Spleen (tissue), 13 donors: ENCODE results near the gene GGPS1. TPM values are rescaled to one million over a fixed set of nuclear protein-coding genes. Genes with fewer than 3 reads are reported as not detected.
"Not testable (repeated sequence)": the region's sequence is repeated elsewhere in the genome, so short reads cannot be mapped to it uniquely, and the experiment has no call there.

ENCODE experiments used
- DNase-seq: peaks from one replicate; pipeline ENCODE4 v3.0.0-alpha.2; 2020
- H3K27ac ChIP-seq, 8 donors: fragments of 200-600 bp; sonication (generic) in 7 of 8; 1 replicate in 4 of 8; 2 replicates in 4 of 8; pipeline versions ENCODE4 v1.5.0 to v1.8.0; 2016 to 2021; ENCODE audit warnings: inconsistent platforms in 4 of 8, mild to moderate bottlenecking in 4 of 8, moderate library complexity in 1 of 8
- H3K27me3 ChIP-seq, 7 donors: fragments of 200-600 bp; sonication (generic) in 6 of 7; replicated peaks in 1 of 7; 1 replicate in 4 of 7; 2 replicates in 3 of 7; pipeline versions ENCODE4 v1.5.0 to v1.8.0; 2016 to 2021; ENCODE audit warnings: inconsistent platforms in 3 of 7, mild to moderate bottlenecking in 1 of 7
- H3K36me3 ChIP-seq, 6 donors: fragments of 200-600 bp; sonication (generic) in 5 of 6; 1 replicate in 4 of 6; 2 replicates in 2 of 6; pipeline versions ENCODE4 v1.5.0 to v1.8.0; 2016 to 2021; ENCODE audit warnings: inconsistent platforms in 2 of 6
- H3K4me1 ChIP-seq, 6 donors: fragments of 200-600 bp; sonication (generic) in 5 of 6; 1 replicate in 3 of 6; 2 replicates in 3 of 6; pipeline versions ENCODE4 v1.5.0 to v1.8.0; 2016 to 2021; ENCODE audit warnings: inconsistent platforms in 3 of 6
- H3K4me3 ChIP-seq, 8 donors: fragments of 200-600 bp; sonication (generic) in 7 of 8; 1 replicate in 4 of 8; 2 replicates in 4 of 8; pipeline versions ENCODE4 v1.5.0 to v1.8.0; 2016 to 2021; ENCODE audit warnings: inconsistent platforms in 4 of 8, mild to moderate bottlenecking in 4 of 8, moderate library complexity in 2 of 8
- H3K9me3 ChIP-seq, 8 donors: fragments of 200-600 bp; sonication (generic) in 7 of 8; 1 replicate in 4 of 8; 2 replicates in 4 of 8; pipeline versions ENCODE4 v1.5.0 to v1.8.0; 2016 to 2021; ENCODE audit warnings: inconsistent platforms in 4 of 8
- CTCF ChIP-seq, 11 experiments: fragments of 200-600 bp in 7 of 11; fragments of 450-650 bp in 4 of 11; sonication (generic) in 4 of 11; IDR thresholded peaks in 8 of 11; conservative IDR thresholded peaks in 3 of 11; 1 replicate in 7 of 11; 2 replicates in 4 of 11; pipeline versions ENCODE4 v1.4.0 to v1.8.0; 2016 to 2021; ENCODE audit warnings: antibody characterized with exemption in 11 of 11, inconsistent platforms in 4 of 11, mild to moderate bottlenecking in 1 of 11
- POLR2A ChIP-seq, 3 donors: fragments of 450-650 bp; IDR thresholded peaks; one replicate each; pipeline ENCODE4 v1.5.1; 2017; ENCODE audit warnings: antibody characterized with exemption in 3 of 3, mild to moderate bottlenecking in 1 of 3
- POLR2AphosphoS5 ChIP-seq, 3 donors: sonication (generic); formaldehyde crosslinking; IDR thresholded peaks; one replicate each; pipeline ENCODE4 v1.5.1; 2017; ENCODE audit warnings: antibody characterized with exemption in 3 of 3
- WGBS, 5 donors: extraction: QIAGEN DNeasy Blood & Tissue Kit in 3 of 5; methylation state at CpG; one replicate each; pipeline versions ENCODE4 v1.1.5 to v1.1.7; 2013 to 2018; 5-methylcytosine and 5-hydroxymethylcytosine counted together
- intact Hi-C: fragments of 100-400 bp; cut with DNase I; formaldehyde crosslinking; loops from one replicate; pipeline ENCODE4 v1.15.0; 2023; ENCODE audit warnings: low total_unique reads
- long read RNA-seq, 2 donors: transcript quantifications; one replicate each; lab custom pipeline, GENCODE V29; 2026
- polyA plus RNA-seq, 3 donors: library from polyadenylated mRNA; stranded (reverse); fragments of 200-250 nt; gene quantifications; one replicate each; pipeline ENCODE4 v1.2.1, GENCODE V29; 2013
- total RNA-seq, 7 donors: library from RNA; depleted of rRNA in 3 of 7; stranded (reverse); fragments of >200 nt in 3 of 7; fragmentation: NEBNext Ultra II Directional in 4 of 7; extraction: Animal tissue kit (Norgen Biotek cat#: 25700) in 4 of 7; gene quantifications; one replicate each; pipeline versions ENCODE4 v1.1.0 to v1.2.1, GENCODE V29; 2016 to 2021
- donor health status: healthy with polysubstance abuse.
- donor health status: DM: no; HTN: no; CAD: no; lungs with moderate emphysema.
- donor health status: DM: no; HTN: no; CAD: no.
- donor health status: Bipolar disorder and iron deficiency.
- donor health status: healthy.
- donor health status: DM: no; HTN: no; CAD: no.
- donor health status: DM: yes; HTN: yes; CAD: no.

The GGPS1 gene
- 10 to 100 TPM; 23.6 to 34.9 (median 25.9) TPM for total RNA-seq
- 10 to 100 TPM; 24.6 to 27.7 (median 25.7) TPM for polyA plus RNA-seq
- long read RNA-seq, donor 1, transcript GGPS1-201 (4 exons, 2,895 nt) = major isoform, 8 of 10 reads
- long read RNA-seq, donor 1, partial matches to known transcripts = 0 of 10 reads
- long read RNA-seq, donor 1, other reads (novel, unspliced or antisense) = 0 of 10 reads
- long read RNA-seq, donor 2, transcript GGPS1-201 (4 exons, 2,895 nt) = major isoform, 15 of 15 reads
- long read RNA-seq, donor 2, partial matches to known transcripts = 0 of 15 reads
- long read RNA-seq, donor 2, other reads (novel, unspliced or antisense) = 0 of 15 reads

DNA sequence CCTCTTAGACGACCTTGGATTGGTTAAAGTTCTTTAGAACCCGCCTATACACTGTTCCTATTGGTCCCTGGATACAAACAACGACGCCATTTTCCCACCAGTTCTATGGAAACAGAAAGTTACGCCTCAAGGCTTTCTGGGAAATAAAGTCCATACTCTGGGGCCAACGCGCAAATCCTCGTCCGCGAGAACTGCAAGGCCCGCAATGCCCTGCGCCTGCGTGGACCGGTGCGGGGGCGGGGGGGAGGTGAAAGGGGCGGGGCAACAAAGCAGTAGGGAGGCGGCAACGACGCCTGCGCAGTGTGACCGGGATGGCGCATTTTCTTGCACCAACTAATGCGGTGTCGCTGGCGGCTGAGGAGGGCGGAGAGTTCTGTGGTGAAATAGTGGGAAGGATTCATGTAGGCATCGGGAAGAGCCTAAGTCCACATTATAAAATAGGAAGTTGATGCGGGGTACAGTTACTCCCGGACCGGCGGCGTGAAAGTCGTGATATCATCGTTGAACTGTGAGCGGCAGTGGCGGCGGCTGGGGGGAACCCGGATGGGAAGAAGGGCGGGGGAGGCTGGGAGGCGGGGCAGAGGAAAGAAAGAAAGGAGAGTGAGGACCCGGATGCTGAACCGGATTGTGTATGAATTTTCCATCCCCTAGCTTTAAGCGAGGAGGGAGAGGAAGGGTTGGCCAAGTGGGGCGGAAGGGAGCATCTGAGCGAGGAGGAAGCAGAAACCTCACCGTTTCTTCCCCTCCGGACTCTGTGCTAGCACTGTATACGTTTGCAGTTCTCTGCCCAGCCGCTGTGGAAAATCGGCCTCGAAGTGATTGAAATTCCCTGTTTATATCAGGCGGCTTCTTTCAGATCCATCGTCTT is at the start of gene GGPS1:
GGPS1 (plus strand) TSS at position 300 of the 868 bp plus-strand sequence. CDS start 6,695 bp downstream, outside the sequence.
- no peaks in the 10 kb centered on the region for H3K36me3 ChIP-seq
- H3K4me3 ChIP-seq = peak within 1 kb of the TSS; percentile 62 to 97 (median 90)
- peaks cover 51 to 78% (median 72%) of the 10 kb centered on the region in 6 donors for H3K4me1 ChIP-seq
- TF ChIP-seq CTCF (IDR thresholded peaks at IDR 0.05 in 8 of 11, conservative IDR thresholded peaks at IDR 0.05 in 3 of 11) (peak in 6 of 11 experiments; percentile 7 to 44 (median 28)), POLR2A (IDR thresholded peaks at IDR 0.05) (peak; percentile 58 to 69 (median 66)), POLR2AphosphoS5 (IDR thresholded peaks at IDR 0.05) (peak; percentile 88 to 99 (median 96))
- peak within 1 kb of the TSS; percentile 91 to 100 (median 98) for H3K27ac ChIP-seq
- WGBS, 5 donors = 0 to 1% (median 1%) methylated on average over 52 to 54 of the region's 54 CpGs
- no peaks in the 10 kb centered on the region for H3K9me3 ChIP-seq
- peak; percentile 98 for DNase-seq
- intact Hi-C loops = loop anchor here (10.0 kb wide), 1 partner anchor 74 kb away; no protein-coding TSS in a partner anchor
- no peaks in the 10 kb centered on the region for H3K27me3 ChIP-seq

- Histone ChIP-seq H3K27ac (no peak overlapping the region), H3K27me3 (no peaks in the 10 kb centered on the region), H3K36me3 (no peaks in the 10 kb centered on the region), H3K4me3 (no peak overlapping the region), H3K9me3 (no peaks in the 10 kb centered on the region), H3K4me1 (peaks cover 14 to 97% (median 70%) of the 10 kb centered on the region in 6 donors)
- TF ChIP-seq CTCF (IDR thresholded peaks at IDR 0.05 in 8 of 11, conservative IDR thresholded peaks at IDR 0.05 in 3 of 11) = no peak
- TF ChIP-seq POLR2A (IDR thresholded peaks at IDR 0.05) = no peak
- no peak for TF ChIP-seq POLR2AphosphoS5 (IDR thresholded peaks at IDR 0.05)
- WGBS, 5 donors = 86 to 94% (median 92%) methylated on average over 5 of the region's 5 CpGs
- intact Hi-C loops = no loop called here
- no peak for DNase-seq
Measured at GRCh38 chr1:235278915-235279292, 49.5 kb upstream of the GGPS1 start.

DNA sequence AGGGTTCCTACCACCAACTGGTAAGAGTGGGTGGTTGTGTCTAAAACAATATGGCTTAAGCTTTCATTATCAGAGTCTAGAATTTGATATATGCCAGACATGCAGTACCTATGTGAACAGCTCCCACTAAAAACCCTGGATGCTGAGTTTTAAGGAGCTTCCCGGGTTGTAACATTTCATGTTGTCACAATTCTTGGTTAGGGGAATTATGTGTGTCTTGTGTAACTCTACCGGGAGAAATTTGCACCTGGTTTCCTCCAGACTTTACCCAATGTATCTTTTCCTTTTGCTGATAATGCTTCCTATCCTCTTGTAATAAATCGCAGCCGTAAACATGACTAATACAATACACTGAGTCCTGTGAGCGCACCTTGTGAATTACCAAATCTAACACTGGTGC is 48.7 kb upstream of the GGPS1 start:
- H3K4me1 ChIP-seq = peaks cover 12 to 96% (median 68%) of the 10 kb centered on the region in 6 donors
- no peaks in the 10 kb centered on the region for H3K36me3 ChIP-seq
- no peak overlapping the region for H3K4me3 ChIP-seq
- H3K27me3 ChIP-seq = no peaks in the 10 kb centered on the region
- DNase-seq = no peak
- intact Hi-C loops = no loop called here
- no peaks in the 10 kb centered on the region for H3K9me3 ChIP-seq
- no peak for TF ChIP-seq POLR2AphosphoS5 (IDR thresholded peaks at IDR 0.05)
- TF ChIP-seq CTCF (IDR thresholded peaks at IDR 0.05 in 8 of 11, conservative IDR thresholded peaks at IDR 0.05 in 3 of 11) = no peak
- no peak for TF ChIP-seq POLR2A (IDR thresholded peaks at IDR 0.05)
- no peak overlapping the region for H3K27ac ChIP-seq
- 77 to 82% (median 81%) methylated on average over 5 of the region's 5 CpGs for WGBS, 5 donors

DNA sequence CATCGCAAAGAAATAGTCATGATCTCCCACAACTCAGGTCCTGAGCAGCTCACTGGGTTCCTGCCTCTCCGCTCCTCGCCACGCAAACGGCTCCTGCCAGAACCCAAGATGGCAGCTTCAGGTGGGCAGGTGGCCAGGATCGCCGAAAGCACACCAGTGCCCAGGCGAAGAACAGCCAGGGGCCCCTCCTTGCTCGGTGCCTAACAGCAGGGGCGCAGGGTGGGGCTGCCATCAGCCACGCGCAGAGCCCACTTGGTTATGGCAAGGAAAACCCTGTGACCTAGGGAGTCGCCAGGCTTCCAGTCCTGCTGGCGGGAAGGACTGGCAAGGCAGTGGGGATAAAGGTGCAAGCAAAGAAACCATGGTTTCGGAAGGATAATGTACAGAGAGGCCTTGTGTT is 47.9 kb upstream of the GGPS1 start:
- H3K27ac ChIP-seq = no peak overlapping the region
- H3K4me1 ChIP-seq = peaks cover 4 to 96% (median 68%) of the 10 kb centered on the region in 6 donors
- H3K36me3 ChIP-seq = no peaks in the 10 kb centered on the region
- intact Hi-C loops = no loop called here
- no peak overlapping the region for H3K4me3 ChIP-seq
- WGBS, 5 donors = 96 to 98% (median 97%) methylated on average over 15 of the region's 15 CpGs
- H3K27me3 ChIP-seq = no peaks in the 10 kb centered on the region
- TF ChIP-seq POLR2A (IDR thresholded peaks at IDR 0.05) = no peak
- TF ChIP-seq POLR2AphosphoS5 (IDR thresholded peaks at IDR 0.05) = peak in 2 of 3 donors; percentile 4 to 70
- no peak for TF ChIP-seq CTCF (IDR thresholded peaks at IDR 0.05 in 8 of 11, conservative IDR thresholded peaks at IDR 0.05 in 3 of 11)
- H3K9me3 ChIP-seq = no peaks in the 10 kb centered on the region
- DNase-seq = no peak

DNA sequence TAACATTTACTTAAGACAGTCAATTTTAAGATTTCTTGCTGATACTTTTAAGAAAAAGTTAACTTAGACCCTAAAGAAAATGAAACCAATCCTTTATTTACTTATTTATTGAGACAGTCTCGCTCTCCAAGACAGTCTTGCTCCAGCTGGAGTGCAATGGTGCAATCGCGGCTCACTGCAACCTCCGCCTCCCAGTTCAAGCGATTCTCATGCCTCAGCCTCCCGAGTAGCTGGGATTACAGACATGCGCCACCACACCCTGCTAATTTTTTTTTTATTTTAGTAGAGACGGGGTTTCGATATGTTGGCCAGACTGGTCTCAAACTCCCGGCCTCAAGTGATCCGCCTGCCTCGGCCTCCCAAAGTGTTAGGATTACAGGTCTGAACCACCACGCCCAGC is 44.7 kb upstream of the GGPS1 start:
- 94 to 97% (median 96%) methylated on average over 13 of the region's 13 CpGs for WGBS, 5 donors
- H3K27me3 ChIP-seq, intact Hi-C loops, H3K27ac ChIP-seq, H3K9me3 ChIP-seq, H3K36me3 ChIP-seq, H3K4me3 ChIP-seq, DNase-seq: not testable (repeated sequence)
- H3K4me1 ChIP-seq = peaks cover 7 to 99% (median 78%) of the 10 kb centered on the region in 6 donors
